H9 (cell line): Measurements from ENCODE around the gene DOCK9. TPM values are rescaled to one million over a fixed set of nuclear protein-coding genes. Genes with fewer than 3 reads are reported as not detected.

Source experiments
- DNase-seq: peaks from one replicate; pipeline ENCODE4 v3.0.0-alpha.2; 2017
- H2AFZ ChIP-seq: one replicate; pipeline ENCODE4 v1.6.1; 2013; ENCODE audit warnings: mild to moderate bottlenecking, low read length, control low read depth, moderate library complexity
- H2AK5ac ChIP-seq: 2 replicates; pipeline ENCODE4 v1.6.1; 2013; ENCODE audit warnings: low read length, control low read depth, mixed read lengths; ENCODE audit not compliant: insufficient read length
- H2BK120ac ChIP-seq: one replicate; pipeline ENCODE4 v1.6.1; 2013; ENCODE audit warnings: low read depth, mild to moderate bottlenecking, low read length, control low read depth, inconsistent platforms; ENCODE audit not compliant: poor library complexity, severe bottlenecking
- H2BK12ac ChIP-seq: 2 replicates; pipeline ENCODE4 v1.6.1; 2013; ENCODE audit warnings: low read length, control low read depth, mixed read lengths, low read depth; ENCODE audit not compliant: insufficient read length
- H2BK15ac ChIP-seq: 2 replicates; pipeline ENCODE4 v1.6.1; 2013; ENCODE audit warnings: low read depth, low read length, control low read depth
- H2BK20ac ChIP-seq: one replicate; pipeline ENCODE4 v1.6.1; 2013; ENCODE audit warnings: low read depth, mild to moderate bottlenecking, low read length, control low read depth, inconsistent platforms; ENCODE audit not compliant: poor library complexity, severe bottlenecking
- H2BK5ac ChIP-seq: 2 replicates; pipeline ENCODE4 v1.6.1; 2013; ENCODE audit warnings: low read length, control low read depth, mixed read lengths; ENCODE audit not compliant: insufficient read length
- H3K14ac ChIP-seq: 2 replicates; pipeline ENCODE4 v1.6.1; 2013; ENCODE audit warnings: low read length, control low read depth; ENCODE audit not compliant: insufficient read depth
- H3K18ac ChIP-seq: 2 replicates; pipeline ENCODE4 v1.6.1; 2013; ENCODE audit warnings: low read depth, mild to moderate bottlenecking, mixed read lengths, low read length, control low read depth; ENCODE audit not compliant: insufficient read length
- H3K23ac ChIP-seq: 2 replicates; pipeline ENCODE4 v1.6.1; 2013; ENCODE audit warnings: low read length, control low read depth, mixed read lengths, low read depth; ENCODE audit not compliant: insufficient read length
- H3K23me2 ChIP-seq: 2 replicates; pipeline ENCODE4 v1.6.1; 2013; ENCODE audit warnings: low read depth, mild to moderate bottlenecking, mixed read lengths, low read length, control low read depth; ENCODE audit not compliant: insufficient read length, poor library complexity, severe bottlenecking
- H3K27ac ChIP-seq: 2 replicates; pipeline ENCODE4 v1.5.1; 2013; ENCODE audit warnings: low read length, control low read depth, mixed read lengths, low read depth; ENCODE audit not compliant: insufficient read length
- H3K27me3 ChIP-seq: 2 replicates; pipeline ENCODE4 v1.6.1; 2013; ENCODE audit warnings: low read length, control low read depth, inconsistent platforms; ENCODE audit not compliant: insufficient read depth
- H3K4ac ChIP-seq: 2 replicates; pipeline ENCODE4 v1.6.1; 2013; ENCODE audit warnings: low read depth, mild to moderate bottlenecking, control low read depth, inconsistent platforms, low read length, moderate library complexity
- H3K4me1 ChIP-seq: 2 replicates; pipeline ENCODE4 v1.6.1; 2013; ENCODE audit warnings: low read length, control low read depth, inconsistent platforms; ENCODE audit not compliant: insufficient read depth
- H3K4me2 ChIP-seq: 2 replicates; pipeline ENCODE4 v1.6.1; 2013; ENCODE audit warnings: low read length, control low read depth, mixed read lengths; ENCODE audit not compliant: insufficient read length, insufficient read depth
- H3K56ac ChIP-seq: 2 replicates; pipeline ENCODE4 v1.6.1; 2013; ENCODE audit warnings: low read depth, mild to moderate bottlenecking, mixed read lengths, low read length, control low read depth; ENCODE audit not compliant: insufficient read length
- H3K79me1 ChIP-seq: 2 replicates; pipeline ENCODE4 v1.6.1; 2013; ENCODE audit warnings: low read depth, mild to moderate bottlenecking, moderate library complexity, low read length, control low read depth, inconsistent platforms; ENCODE audit not compliant: insufficient read depth, poor library complexity, severe bottlenecking
- H3K79me2 ChIP-seq: 2 replicates; pipeline ENCODE4 v1.6.1; 2013; ENCODE audit warnings: low read length, control low read depth, inconsistent platforms; ENCODE audit not compliant: insufficient read depth
- H3K9ac ChIP-seq: 2 replicates; pipeline ENCODE4 v1.6.1; 2013; ENCODE audit warnings: low read length, control low read depth, mixed read lengths; ENCODE audit not compliant: insufficient read length; ENCODE audit errors: extremely low read depth
- H3K9me3 ChIP-seq: one replicate; pipeline ENCODE4 v1.6.1; 2013; ENCODE audit warnings: low read depth, low read length, inconsistent platforms; ENCODE audit not compliant: control insufficient read depth
- H3T11ph ChIP-seq: one replicate; pipeline ENCODE4 v1.6.1; 2013; ENCODE audit warnings: mild to moderate bottlenecking, low read length, control low read depth, inconsistent platforms
- H4K20me1 ChIP-seq: one replicate; pipeline ENCODE4 v1.6.1; 2013; ENCODE audit not compliant: control insufficient read depth, insufficient read length, insufficient read depth
- H4K5ac ChIP-seq: 2 replicates; pipeline ENCODE4 v1.6.1; 2013; ENCODE audit warnings: low read depth, mild to moderate bottlenecking, mixed read lengths, low read length, control low read depth; ENCODE audit not compliant: insufficient read length
- H4K8ac ChIP-seq: replicated peaks from 2 replicates; pipeline ENCODE4 v1.6.1; 2013; ENCODE audit warnings: low read length, control low read depth, mixed read lengths, low read depth; ENCODE audit not compliant: insufficient read length
- H4K91ac ChIP-seq: 2 replicates; pipeline ENCODE4 v1.6.1; 2013; ENCODE audit warnings: low read depth, mild to moderate bottlenecking, moderate library complexity, mixed read lengths, low read length, control low read depth; ENCODE audit not compliant: insufficient read length
- H3K27ac Mint-ChIP-seq, 3 experiments: 2 replicates in 2 of 3; 3 replicates in 1 of 3; pipeline ENCODE4 v1.8.0; 2020 to 2021; ENCODE audit warnings: mixed read lengths in 3 of 3, mild to moderate bottlenecking in 1 of 3, moderate library complexity in 1 of 3
- H3K27me3 Mint-ChIP-seq: 2 replicates; pipeline ENCODE4 v1.8.0; 2021; ENCODE audit warnings: low read depth, mild to moderate bottlenecking, moderate library complexity, mixed read lengths
- H3K36me3 Mint-ChIP-seq, 3 experiments: 2 replicates in 2 of 3; 3 replicates in 1 of 3; pipeline ENCODE4 v1.8.0; 2020 to 2021; ENCODE audit warnings: low read depth in 3 of 3, mixed read lengths in 3 of 3; ENCODE audit not compliant: insufficient read depth in 1 of 3
- H3K4me1 Mint-ChIP-seq, 2 experiments: 2 replicates each; pipeline ENCODE4 v1.8.0; 2020; ENCODE audit warnings: mixed read lengths in 2 of 2
- H3K4me3 Mint-ChIP-seq, 2 experiments: 2 replicates in 1 of 2; 3 replicates in 1 of 2; pipeline ENCODE4 v1.8.0; 2020 to 2021; ENCODE audit warnings: mild to moderate bottlenecking in 2 of 2, mixed read lengths in 2 of 2, moderate library complexity in 1 of 2
- H3K9me3 Mint-ChIP-seq, 2 experiments: 2 replicates in 1 of 2; 3 replicates in 1 of 2; pipeline ENCODE4 v1.8.0; 2020; ENCODE audit warnings: mild to moderate bottlenecking in 2 of 2, mixed read lengths in 2 of 2, moderate library complexity in 1 of 2
- CTCF ChIP-seq: fragments of 200-600 bp; sonication (generic); conservative IDR thresholded peaks from 3 replicates; pipeline ENCODE4 v1.8.0; 2021; ENCODE audit warnings: antibody characterized with exemption, mild to moderate bottlenecking
- WGBS: extraction: QIAGEN DNeasy Blood & Tissue Kit; methylation state at CpG from one replicate; pipeline ENCODE4 v1.1.7; 2013; ENCODE audit warnings: missing lambda C conversion rate, low lambda C conversion rate, mixed read lengths; ENCODE audit not compliant: insufficient read length; ENCODE audit errors: extremely low coverage; 5-methylcytosine and 5-hydroxymethylcytosine counted together
- total RNA-seq: library from RNA; stranded (reverse); gene quantifications from 2 replicates; pipeline ENCODE4 v1.2.1, GENCODE V29; 2021

Gene DOCK9
- total RNA-seq, 1 experiment from 2014 or later: 23.0 TPM

- Histone ChIP-seq H2BK120ac (no peak overlapping the region), H3K14ac (no peak overlapping the region), H3K27ac (no peak overlapping the region), H3K9ac (no peak overlapping the region), H3K4ac (no peak overlapping the region), H3K27me3 (no peaks in the 10 kb centered on the region), H3K23ac (no peak overlapping the region), H4K91ac (no peak overlapping the region), H3K23me2 (no peaks in the 10 kb centered on the region), H4K20me1 (no peaks in the 10 kb centered on the region), H2BK15ac (no peak overlapping the region), H2BK12ac (no peak overlapping the region), H3K79me1 (no peaks in the 10 kb centered on the region), H2BK5ac (no peak overlapping the region), H3K56ac (no peak overlapping the region), H3K9me3 (no peaks in the 10 kb centered on the region), H4K8ac (no peak overlapping the region), H2BK20ac (no peak overlapping the region), H4K5ac (no peak overlapping the region), H3K18ac (no peak overlapping the region), H3K79me2 (no peaks in the 10 kb centered on the region), H3T11ph (no peak overlapping the region), H2AK5ac (no peak overlapping the region), H2AFZ (no peak overlapping the region), H3K4me2 (no peak overlapping the region), H3K4me1 (peaks cover 6% of the 10 kb centered on the region; the same call in 1 of the 2 replicates)
- Mint-ChIP-seq H3K4me3 (no peak overlapping the region), H3K36me3 (no peaks in the 10 kb centered on the region), H3K9me3 (no peaks in the 10 kb centered on the region), H3K27me3 (no peaks in the 10 kb centered on the region), H3K27ac (no peak overlapping the region), H3K4me1 (peaks cover 25 to 28% of the 10 kb centered on the region in 2 experiments)
- DNase-seq: no peak
- WGBS: no CpG with 5 or more reads among the region's 6 CpGs
- no peak for TF ChIP-seq CTCF
Measured at GRCh38 chr13:98987275-98987674, 9.4 kb upstream of the DOCK9 start.
